ENCODE data around the gene JDP2. TPM values are rescaled to one million over a fixed set of nuclear protein-coding genes. Genes with fewer than 3 reads are reported as not detected.
A peak's percentile ranks its signal among the peaks of the same experiment; 100 is the strongest.

The JDP2 gene
- polyA plus RNA-seq, 1 of the 3 experiments (the other 2 are of a cell fraction): 22.3 TPM

DNA sequence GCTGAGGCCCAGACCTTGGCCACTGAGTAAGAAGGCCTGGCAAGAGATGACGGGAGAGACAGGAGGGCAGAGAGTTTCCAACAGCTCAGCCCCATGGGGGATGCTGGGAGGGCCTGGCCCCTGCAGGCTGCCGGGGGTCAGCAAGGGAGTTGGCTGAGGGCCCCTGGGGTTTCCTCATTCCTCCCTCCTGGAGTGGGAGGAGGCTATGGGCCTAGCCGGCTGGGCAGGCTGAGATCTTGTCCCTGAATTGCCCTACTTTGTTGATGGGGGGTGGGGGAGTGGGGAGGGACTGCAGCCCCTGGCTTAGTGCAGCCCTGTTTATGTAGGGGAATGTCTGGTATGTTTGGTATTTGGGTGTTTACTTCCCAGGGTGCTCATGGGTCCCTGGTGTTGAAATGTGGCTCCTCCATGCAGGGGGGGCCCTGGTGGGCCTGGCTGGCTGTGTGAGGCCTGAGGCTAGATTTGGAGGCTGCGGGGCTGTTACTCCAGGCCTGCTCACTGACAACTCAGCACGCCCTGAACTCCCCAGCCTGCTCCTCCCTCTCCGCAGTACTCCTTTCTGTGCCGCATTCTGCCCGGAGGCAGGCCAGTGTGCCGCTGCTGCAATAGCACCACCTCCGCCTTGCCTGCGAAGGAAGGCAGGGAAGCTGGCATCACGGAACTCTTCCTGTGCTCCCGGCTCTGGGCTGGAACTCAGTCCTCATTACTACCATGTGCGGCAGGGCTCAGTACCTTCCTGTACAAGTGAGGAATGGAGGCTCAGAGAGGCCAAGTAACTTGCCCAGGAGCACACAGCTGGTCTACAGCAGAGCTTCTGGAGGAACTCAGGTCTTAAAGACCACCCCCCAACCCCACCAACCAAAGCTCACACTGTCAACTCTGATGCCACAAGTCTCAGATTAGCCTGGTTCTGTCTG is 25.3 kb downstream of the JDP2 start (continued):
- TF ChIP-seq CTCF (IDR thresholded peaks at IDR 0.05) (no peak), PBX3 (IDR thresholded peaks at IDR 0.05) (no peak)

GRCh38 chr14:75453817-75454434 is 26.1 kb downstream of the JDP2 start:
- WGBS (ENCODE audit: low lambda C conversion rate): 95% methylated on average over 14 of the region's 14 CpGs
- Histone ChIP-seq H3K79me2 (ENCODE audit: insufficient read depth) (peaks cover 18% of the 10 kb centered on the region; the same call in 1 of the 2 replicates), H3K36me3 (replicated peaks in 1 of 2; ENCODE audit: control insufficient read depth in 1 of 2, insufficient read depth in 2 of 2, low read length in 1 of 2) (peaks cover 0 to 2% of the 10 kb centered on the region in 2 experiments), H3K27me3 (ENCODE audit: insufficient read depth) (no peaks in the 10 kb centered on the region), H3K27ac (ENCODE audit: low read depth in 2 of 2, low read length in 1 of 2) (no peak overlapping the region), H3K9me2 (no peaks in the 10 kb centered on the region), H3K9ac (no peak overlapping the region), H3K4me1 (ENCODE audit: control insufficient read depth in 1 of 2, insufficient read depth in 2 of 2, low read depth in 1 of 2, low read length in 1 of 2) (peaks cover 16 to 62% of the 10 kb centered on the region in 2 experiments; a peak in 2 of 4 replicates), H3K9me3 (no peaks in the 10 kb centered on the region), H4K20me1 (ENCODE audit: insufficient read depth) (peaks cover 100% of the 10 kb centered on the region), H3K4me3 (ENCODE audit: low read depth in 2 of 2, low read length in 1 of 2) (no peak overlapping the region), H3F3A (replicated peaks; ENCODE audit: insufficient read depth) (no peaks in the 10 kb centered on the region), H3K4me2 (no peak overlapping the region), H2AFZ (ENCODE audit: low read depth) (no peak overlapping the region)
- no peak for DNase-seq
- TF ChIP-seq RCOR1 (IDR thresholded peaks at IDR 0.05; ENCODE audit: low read length): no peak
- no peak for TF ChIP-seq JUND (IDR thresholded peaks at IDR 0.05)
- no peak for TF ChIP-seq GATA2 (CRISPR knock-in tag; IDR thresholded peaks at IDR 0.05)
- no peak for TF ChIP-seq FOXM1 (IDR thresholded peaks at IDR 0.05; ENCODE audit: low read depth)
- TF ChIP-seq NFIC (IDR thresholded peaks at IDR 0.05; ENCODE audit: borderline replicate concordance): no peak
- TF ChIP-seq RAD21 (IDR thresholded peaks at IDR 0.05; ENCODE audit: low read length): peak; percentile 30
- TF ChIP-seq TEAD4 (IDR thresholded peaks at IDR 0.05; ENCODE audit: borderline replicate concordance, insufficient read depth): no peak
- no peak for TF ChIP-seq NRF1 (IDR thresholded peaks at IDR 0.05; ENCODE audit: low read depth, low read length)
- no peak for TF ChIP-seq EP300 (IDR thresholded peaks at IDR 0.05; ENCODE audit: borderline replicate concordance in 1 of 2, low read depth in 1 of 2, low read length in 1 of 2)
- CTCF ChIA-PET: interaction anchor here (1.0 to 1.3 kb wide), 5 partner anchors 54 to 158 kb away, joined by 3 to 4 read pairs (median 4); no protein-coding TSS in a partner anchor
- POLR2A ChIA-PET: interaction anchor here (1.3 kb wide), 1 partner anchor 195 kb away, joined by 3 read pairs; no protein-coding TSS in a partner anchor

All from SK-N-SH (cell line).